DND-41 (cell line): ENCODE measurements around the gene CSNK1G1.
A peak's percentile ranks its signal among the peaks of the same experiment; 100 is the strongest.

ENCODE experiments used
- CTCF ChIP-seq: IDR thresholded peaks from 2 replicates; pipeline ENCODE4 v1.5.1; 2012; ENCODE audit warnings: borderline replicate concordance, low read length, moderate library complexity, mild to moderate bottlenecking; ENCODE audit not compliant: poor library complexity, severe bottlenecking; ENCODE audit errors: extremely low read depth
- EZH2 ChIP-seq: IDR thresholded peaks from 3 replicates; pipeline ENCODE4 v1.6.1; 2012; ENCODE audit warnings: borderline replicate concordance, low read depth, mild to moderate bottlenecking, moderate library complexity, low read length, inconsistent platforms; ENCODE audit not compliant: severe bottlenecking

- peak; percentile 13 for TF ChIP-seq CTCF
- no peak for TF ChIP-seq EZH2
These were observed 25.2 kb upstream of the CSNK1G1 start, which contains the start of gene PCLAF for GRCh38 chr15:64381000-64381751.
